ENCODE data around the gene TMPRSS13. TPM values are rescaled to one million over a fixed set of nuclear protein-coding genes. Genes with fewer than 3 reads are reported as not detected.

Gene TMPRSS13
- total and polyA plus RNA-seq, 12 donors, result 0.12 to 1.3 (median 0.56) TPM

GRCh38 chr11:117934526-117935307 is 5.5 kb upstream of the TMPRSS13 start:
- Histone ChIP-seq H3K4me3 (no peak overlapping the region), H3K9me3 (replicated peaks in 1 of 3) (no peaks in the 10 kb centered on the region), H3K27me3 (no peaks in the 10 kb centered on the region), H3K27ac (no peak overlapping the region), H3K36me3 (replicated peaks in 1 of 2) (no peaks in the 10 kb centered on the region), H3K4me1 (replicated peaks in 1 of 2) (peaks cover 0 to 6% of the 10 kb centered on the region in 2 donors)
- intact Hi-C loops (cut with DNase I), result no loop called here
- peak in 2 of 7 donors; percentile 8 to 35 for DNase-seq
- TF ChIP-seq POLR2A (IDR thresholded peaks at IDR 0.05), result no peak
- no peak for TF ChIP-seq CTCF (IDR thresholded peaks at IDR 0.05)
- WGBS, 4 donors, result 80 to 93% (median 86%) methylated on average over 19 of the region's 19 CpGs

- no peak for TF ChIP-seq POLR2A (IDR thresholded peaks at IDR 0.05)
- no peak for TF ChIP-seq CTCF (IDR thresholded peaks at IDR 0.05)
- Histone ChIP-seq H3K27me3 (no peaks in the 10 kb centered on the region), H3K9me3 (replicated peaks in 1 of 3) (no peaks in the 10 kb centered on the region), H3K4me1 (replicated peaks in 1 of 2) (peaks cover 0 to 6% of the 10 kb centered on the region in 2 donors), H3K36me3 (replicated peaks in 1 of 2) (no peaks in the 10 kb centered on the region), H3K27ac (no peak overlapping the region), H3K4me3 (no peak overlapping the region)
- intact Hi-C loops (cut with DNase I), result no loop called here
- 78 to 88% (median 82%) methylated on average over 5 of the region's 5 CpGs for WGBS, 4 donors
- DNase-seq, result peak in 1 of 7 donors; percentile 21
Observed at GRCh38 chr11:117933930-117934329, 4.7 kb upstream of the TMPRSS13 start.

- Histone ChIP-seq H3K27me3 (no peaks in the 10 kb centered on the region), H3K9me3 (replicated peaks in 1 of 3) (no peaks in the 10 kb centered on the region), H3K4me1 (replicated peaks in 1 of 2) (peaks cover 0 to 6% of the 10 kb centered on the region in 2 donors), H3K36me3 (replicated peaks in 1 of 2) (no peaks in the 10 kb centered on the region), H3K27ac (no peak overlapping the region), H3K4me3 (no peak overlapping the region)
- intact Hi-C loops (cut with DNase I), result no loop called here
- peak in 1 of 7 donors; percentile 0 for DNase-seq
- TF ChIP-seq CTCF (IDR thresholded peaks at IDR 0.05) (no peak), POLR2A (IDR thresholded peaks at IDR 0.05) (no peak)
- 84 to 98% (median 95%) methylated on average over 4 of the region's 4 CpGs for WGBS, 4 donors
Observed at GRCh38 chr11:117933475-117933874, 4.3 kb upstream of the TMPRSS13 start.

GRCh38 chr11:117932947-117933346 is 3.7 kb upstream of the TMPRSS13 start:
- WGBS, 4 donors, result 75 to 84% (median 82%) methylated on average over 3 of the region's 3 CpGs
- Histone ChIP-seq H3K9me3 (replicated peaks in 1 of 3) (no peaks in the 10 kb centered on the region), H3K36me3 (replicated peaks in 1 of 2) (no peaks in the 10 kb centered on the region), H3K27me3 (no peaks in the 10 kb centered on the region), H3K4me1 (replicated peaks in 1 of 2) (peaks cover 0 to 6% of the 10 kb centered on the region in 2 donors), H3K4me3 (no peak overlapping the region), H3K27ac (no peak overlapping the region)
- DNase-seq, result no peak
- intact Hi-C loops (cut with DNase I), result no loop called here
- TF ChIP-seq POLR2A (IDR thresholded peaks at IDR 0.05) (no peak), CTCF (IDR thresholded peaks at IDR 0.05) (no peak)
